HG03575 (cell line): ENCODE results near the gene NMT1.
"Not testable (repeated sequence)": the region's sequence is repeated elsewhere in the genome, so short reads cannot be mapped to it uniquely, and the experiment has no call there.

Experiments
- ATAC-seq: cut with Tn5 transposase; IDR thresholded peaks from one replicate; pipeline ENCODE4 v1.9.1; 2021; ENCODE audit not compliant: unreplicated experiment, insufficient number of reproducible peaks, low FRiP score; ENCODE audit errors: extremely low read depth

The NMT1 gene

DNA sequence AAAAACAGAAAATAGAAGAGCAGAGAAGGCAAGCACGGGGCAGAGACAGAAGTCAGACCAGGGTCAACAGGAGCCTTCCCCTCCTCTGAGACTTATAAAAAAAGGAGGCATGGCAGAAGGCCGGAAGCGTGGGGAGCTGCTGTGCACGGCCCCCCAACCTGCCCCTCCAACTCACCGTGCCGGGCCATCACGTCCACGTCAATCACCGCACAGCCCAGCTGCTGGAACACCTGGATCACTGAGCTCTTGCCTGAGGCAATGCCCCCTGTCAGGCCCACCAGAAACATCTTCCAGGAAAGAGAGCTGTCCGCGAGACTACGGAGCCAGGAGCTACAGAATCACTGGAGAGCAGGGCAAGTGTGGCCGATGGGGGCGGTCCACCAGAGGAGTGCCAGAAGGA lies 26.5 kb upstream of the NMT1 start:
- ATAC-seq, result no peak

DNA sequence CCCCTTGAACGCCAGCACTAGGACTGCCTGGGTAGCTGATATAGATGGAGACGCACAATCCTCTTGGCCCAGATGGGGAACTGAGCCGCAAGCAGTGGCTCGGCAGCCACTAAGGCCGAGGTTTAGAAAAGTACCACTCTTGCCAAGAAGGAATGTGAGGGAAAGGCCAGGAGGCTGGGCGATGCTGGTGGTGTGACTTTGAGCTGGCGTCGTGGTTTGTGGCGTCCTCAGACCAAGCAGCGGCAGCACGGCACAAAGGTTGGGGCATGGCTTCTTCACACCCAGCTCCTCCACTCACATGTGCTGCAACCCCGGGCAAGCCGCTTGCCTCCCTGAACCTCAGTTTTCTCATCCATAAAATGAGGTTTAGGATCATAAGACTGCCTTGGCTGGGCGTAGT lies 25.3 kb upstream of the NMT1 start:
- ATAC-seq, result no peak

DNA sequence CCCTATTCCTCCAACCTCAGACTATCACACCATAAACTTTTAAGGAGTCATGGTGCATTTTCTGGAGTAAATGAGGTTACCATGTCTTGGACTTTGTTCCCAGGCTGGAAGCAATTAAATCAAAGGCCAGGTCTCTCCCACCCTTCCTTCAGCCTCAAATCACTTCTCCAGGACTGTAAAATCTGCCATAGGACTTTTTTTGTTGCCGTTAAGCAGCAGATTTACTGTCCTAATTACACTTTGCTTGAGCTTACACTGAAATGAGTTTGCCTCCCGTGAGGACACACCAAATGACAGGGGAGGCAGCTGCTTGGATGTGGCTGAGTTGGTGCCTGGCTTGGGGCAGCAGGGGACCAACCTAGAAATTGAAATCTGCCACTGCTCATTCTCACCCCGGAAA lies 24.4 kb upstream of the NMT1 start:
- no peak for ATAC-seq

DNA sequence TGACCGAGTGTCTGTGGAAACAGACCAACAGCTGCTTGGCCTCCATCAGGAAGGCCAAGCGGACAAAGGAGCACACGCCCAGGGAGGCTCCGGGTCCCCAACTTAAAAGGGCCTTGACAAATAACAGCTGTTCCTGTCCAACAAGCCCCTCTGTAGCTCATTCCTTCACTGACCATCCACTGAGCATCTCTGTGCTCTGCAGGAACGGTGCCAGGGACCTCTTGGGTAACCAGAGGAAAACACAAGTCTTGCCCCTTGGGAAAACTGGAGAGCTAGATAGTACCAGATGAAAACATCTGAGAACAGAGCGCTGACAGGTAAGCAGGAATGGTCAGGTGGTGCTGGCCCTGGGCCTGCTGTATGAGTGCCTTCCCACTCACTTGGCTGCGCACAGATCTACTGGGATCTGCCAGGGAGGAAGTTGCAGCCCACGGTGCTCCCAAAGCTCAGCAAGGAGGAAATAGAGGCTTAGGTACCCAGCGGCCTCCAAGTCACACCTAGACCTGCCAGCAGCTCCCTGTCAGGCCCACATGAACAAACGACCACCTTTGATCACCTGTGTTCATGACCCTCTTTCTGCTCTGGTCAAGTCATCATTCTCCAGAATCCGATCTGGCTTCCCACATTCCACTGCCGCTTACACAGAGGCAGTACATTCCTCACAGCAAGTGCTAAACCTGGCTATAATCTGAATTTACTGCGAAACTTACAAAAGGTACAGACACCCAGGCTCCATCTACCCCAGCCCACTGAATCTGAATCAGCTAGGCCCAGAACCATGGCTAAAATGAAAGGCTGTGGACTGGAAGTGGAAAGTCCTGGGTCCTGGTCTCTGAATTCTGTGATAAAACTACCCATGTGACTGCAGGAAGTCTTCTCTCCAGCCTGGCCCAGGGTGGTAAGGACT lies 22.1 kb upstream of the NMT1 start:
- ATAC-seq, result no peak

DNA sequence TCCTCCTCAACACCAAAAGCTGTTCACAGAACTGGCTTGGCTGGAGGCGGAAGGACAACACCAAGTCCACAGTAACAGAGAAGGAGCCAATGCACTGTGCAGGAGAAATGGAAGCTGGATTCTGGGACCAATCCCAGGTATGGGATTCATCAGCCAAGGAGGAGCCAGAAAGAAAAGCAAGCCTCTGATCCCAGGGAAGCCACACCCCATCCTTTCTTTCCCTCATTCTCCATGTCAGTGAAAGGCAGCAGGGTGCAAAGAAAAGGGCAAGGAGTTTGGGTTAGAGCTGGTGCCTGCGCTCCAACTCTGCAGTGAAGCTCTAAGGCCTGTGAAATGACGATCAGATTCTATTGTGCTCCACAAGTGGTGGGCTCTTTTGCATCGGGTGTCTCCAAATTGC lies 20.7 kb upstream of the NMT1 start:
- no peak for ATAC-seq

DNA sequence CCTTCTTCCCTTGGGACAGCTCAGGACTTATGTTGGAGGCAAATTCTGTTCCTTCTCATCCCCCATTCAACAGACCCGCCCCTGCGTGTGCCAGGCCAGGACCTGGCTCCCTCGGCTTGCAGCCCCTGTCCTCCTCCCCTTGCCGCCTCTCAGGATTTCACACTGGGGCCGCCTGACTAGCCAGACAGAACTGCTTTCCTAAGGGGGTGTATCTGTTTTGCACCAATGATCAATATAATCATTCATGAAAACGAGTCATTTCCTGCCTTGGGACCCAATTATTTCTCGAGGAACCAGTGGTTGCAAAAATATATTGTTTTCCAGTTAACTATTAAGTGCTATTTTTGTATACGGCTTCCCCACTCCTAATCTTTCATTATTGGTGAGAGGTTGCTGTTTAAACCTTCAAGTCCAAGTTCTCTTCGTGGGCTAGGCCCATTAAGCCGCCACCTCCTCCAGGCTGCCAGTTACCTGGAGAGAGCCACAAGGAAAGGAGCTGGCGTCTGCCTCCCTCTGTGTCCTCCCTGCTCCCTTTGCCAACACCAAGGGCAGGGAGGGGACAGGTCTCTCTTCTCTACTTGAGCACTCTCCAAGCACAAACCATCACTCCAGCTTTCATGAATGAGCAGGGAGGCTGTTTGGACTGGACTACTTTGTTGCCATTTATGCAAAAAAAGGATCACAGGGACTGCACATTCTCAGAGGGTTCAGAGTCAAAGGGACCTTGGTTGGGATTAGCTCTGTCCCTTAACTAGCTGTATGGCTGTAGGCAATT lies 18.6 kb upstream of the NMT1 start:
- no peak for ATAC-seq

DNA sequence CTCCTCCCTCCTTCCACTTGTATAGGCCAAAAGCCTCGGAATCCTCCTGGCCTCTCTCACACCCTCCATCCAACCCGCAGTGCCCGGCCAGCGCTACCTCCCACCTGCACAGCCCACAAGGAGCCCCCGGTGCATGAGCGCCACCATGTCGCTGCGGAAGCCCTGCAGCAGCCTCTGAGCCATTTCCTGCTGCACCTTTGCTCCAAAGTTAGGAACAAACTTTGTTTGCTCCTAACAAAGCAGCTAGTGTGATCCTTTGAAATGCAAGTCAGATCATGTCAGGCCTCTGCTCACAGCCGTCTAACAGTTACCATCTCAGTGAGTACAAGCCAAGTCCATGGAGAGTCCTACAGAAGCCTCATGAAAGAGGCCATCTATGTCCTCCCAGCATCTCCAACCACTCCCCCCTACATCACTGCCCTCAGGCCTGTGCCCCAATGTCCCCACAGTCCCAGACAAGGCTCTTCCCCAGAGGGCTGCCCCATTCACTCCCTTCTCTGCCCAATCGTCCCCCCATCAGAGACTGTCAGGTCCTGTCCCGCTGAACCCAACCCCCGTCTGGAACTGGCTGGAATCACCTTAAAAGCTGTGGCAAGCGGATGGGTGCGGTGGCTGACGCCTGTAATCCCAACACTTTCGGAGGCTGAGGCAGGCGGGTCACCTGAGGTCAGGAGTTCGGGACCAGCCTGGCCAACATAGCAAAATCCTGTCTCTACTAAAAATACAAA lies 17.1 kb upstream of the NMT1 start:
- no peak for ATAC-seq

DNA sequence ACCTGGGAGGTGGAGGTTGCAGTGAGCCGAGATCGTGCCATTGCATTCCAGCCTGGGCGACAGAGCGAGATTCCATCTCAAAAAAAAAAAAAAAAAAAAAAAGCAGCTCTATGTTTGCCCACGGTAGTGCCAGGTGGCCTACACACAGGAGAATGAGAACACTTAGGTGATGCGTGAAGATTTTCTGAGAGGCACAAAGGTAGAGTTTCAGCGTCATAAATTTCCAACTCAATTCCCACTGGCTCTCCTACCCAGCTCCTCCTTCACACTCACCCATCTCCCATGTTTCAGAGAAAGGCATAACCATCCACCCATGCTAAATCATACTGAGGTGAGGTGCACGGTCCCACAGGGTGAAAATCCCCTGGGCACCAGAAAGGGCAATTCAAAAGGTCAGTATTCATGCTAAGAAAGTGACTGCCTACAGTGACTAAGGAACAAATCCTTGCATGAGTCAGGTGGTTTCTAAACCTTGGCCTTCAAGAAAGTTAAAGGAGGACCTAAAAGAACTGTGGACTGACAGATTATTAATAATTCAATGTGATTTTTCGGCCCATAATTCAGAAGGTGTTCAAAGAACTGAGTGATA lies 14.5 kb upstream of the NMT1 start:
- ATAC-seq, result no peak

DNA sequence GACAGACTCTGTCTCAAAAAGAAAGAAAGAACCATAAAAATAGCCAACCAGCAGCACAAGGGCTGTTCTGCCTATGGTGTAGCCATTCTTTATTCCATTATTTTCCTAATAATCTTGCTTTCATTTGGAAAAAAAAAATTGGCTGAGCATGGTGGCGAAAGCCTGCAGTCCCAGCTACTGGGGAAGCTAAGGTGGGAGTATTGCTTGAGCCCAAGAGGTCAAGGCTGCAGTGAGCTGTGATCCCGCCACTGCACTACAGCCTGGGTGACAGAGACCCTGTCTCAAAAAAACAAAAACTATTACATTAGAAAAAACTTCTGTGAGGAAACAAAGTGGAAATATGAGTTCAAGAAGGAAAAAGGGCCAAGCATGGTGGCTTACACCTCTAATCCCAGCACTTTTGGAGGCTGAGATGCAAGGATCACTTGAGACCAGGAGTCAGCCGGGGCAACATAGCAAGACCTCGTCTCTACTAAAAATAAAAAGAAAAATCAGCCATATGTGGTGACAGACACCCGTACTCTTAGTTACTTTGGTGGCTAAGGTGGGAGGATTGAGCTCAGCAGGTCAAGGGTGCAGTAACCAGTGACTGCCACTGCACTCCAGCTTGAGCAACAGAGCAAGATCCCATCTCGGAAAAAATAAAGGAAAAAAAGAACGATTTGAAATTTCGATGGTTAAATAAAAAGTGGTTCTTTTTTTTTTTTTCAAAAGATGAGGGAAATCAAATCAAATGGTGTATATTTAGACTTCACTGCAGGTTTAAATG lies 12.1 kb upstream of the NMT1 start:
- ATAC-seq, result no peak

DNA sequence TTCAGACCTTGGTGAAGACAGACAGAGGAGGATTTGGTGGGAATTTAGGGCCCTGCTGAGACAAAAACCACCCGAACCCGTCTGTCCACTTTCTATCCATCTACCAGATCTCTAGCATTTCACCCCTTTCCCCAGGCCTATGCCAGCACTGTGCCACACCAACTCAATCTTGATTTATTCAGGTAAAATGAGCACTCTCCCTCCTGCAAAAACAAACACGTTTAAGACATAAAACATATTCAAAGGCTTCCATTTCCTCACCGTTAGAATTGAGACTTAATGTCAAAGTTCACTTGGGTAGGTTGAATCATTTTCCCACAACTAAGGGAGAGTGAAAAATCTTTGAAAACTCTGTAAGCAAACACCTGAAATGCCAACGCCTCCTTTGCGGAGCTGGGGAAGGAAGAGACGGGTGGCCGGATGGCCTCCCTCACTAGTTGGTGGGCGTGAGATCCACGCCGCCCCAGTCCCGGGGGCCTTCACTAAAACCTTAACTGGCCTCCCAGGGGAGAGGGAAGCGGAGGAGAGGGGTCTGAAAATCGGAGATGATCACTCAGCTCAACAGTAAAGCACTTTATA lies 10.5 kb upstream of the NMT1 start:
- ATAC-seq, result no peak

DNA sequence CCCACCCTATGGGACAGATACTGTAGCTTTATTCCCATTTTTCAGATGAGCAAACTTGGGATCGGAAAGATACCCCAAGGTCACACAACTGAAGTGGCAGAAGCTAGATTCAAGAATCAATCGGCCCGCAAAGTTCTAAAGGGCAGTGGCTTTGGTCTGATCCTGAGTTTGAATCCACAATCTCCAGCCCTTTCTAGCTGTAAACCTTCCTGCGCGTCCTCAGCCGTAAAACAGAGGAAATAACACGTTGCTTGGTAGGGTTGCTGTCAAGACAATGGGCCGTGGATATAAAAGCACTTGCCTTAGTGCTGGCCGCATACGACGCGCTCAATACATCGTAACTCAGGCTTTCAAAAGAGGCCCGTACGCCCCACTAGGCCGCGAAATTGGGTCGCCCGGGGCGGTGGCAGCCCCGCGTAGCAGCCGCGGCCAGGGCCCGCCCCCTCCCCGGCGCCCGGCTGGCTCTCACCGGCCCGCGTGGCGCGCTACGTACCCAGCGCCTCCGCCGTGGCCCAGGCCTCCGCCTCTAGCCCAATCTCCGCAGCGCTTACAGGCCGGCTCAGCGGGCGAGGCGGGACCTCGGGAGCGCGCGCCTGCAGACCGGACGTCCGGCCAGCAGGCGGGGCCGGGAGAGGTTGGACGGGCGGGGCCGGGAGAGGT lies 9.9 kb upstream of the NMT1 start, which contains the start of gene DCAKD:
Gene DCAKD, minus strand, starts transcription at position 573 of the 660 bp plus-strand sequence. CDS start 16,747 bp downstream, outside the sequence.
- ATAC-seq, result peak; percentile 34

DNA sequence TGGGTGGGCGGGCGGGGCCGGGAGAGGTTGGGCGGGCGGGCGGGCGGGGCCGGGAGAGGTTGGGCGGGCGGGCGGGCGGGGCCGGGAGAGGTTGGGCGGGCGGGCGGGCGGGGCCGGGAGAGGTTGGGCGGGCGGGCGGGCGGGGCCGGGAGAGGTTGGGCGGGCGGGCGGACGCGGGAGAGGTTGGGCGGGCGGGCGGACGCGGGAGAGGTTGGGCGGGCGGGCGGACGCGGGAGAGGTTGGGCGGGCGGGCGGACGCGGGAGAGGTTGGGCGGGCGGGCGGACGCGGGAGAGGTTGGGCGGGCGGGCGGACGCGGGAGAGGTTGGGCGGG lies 9.4 kb upstream of the NMT1 start:
- not testable (repeated sequence) for ATAC-seq

DNA sequence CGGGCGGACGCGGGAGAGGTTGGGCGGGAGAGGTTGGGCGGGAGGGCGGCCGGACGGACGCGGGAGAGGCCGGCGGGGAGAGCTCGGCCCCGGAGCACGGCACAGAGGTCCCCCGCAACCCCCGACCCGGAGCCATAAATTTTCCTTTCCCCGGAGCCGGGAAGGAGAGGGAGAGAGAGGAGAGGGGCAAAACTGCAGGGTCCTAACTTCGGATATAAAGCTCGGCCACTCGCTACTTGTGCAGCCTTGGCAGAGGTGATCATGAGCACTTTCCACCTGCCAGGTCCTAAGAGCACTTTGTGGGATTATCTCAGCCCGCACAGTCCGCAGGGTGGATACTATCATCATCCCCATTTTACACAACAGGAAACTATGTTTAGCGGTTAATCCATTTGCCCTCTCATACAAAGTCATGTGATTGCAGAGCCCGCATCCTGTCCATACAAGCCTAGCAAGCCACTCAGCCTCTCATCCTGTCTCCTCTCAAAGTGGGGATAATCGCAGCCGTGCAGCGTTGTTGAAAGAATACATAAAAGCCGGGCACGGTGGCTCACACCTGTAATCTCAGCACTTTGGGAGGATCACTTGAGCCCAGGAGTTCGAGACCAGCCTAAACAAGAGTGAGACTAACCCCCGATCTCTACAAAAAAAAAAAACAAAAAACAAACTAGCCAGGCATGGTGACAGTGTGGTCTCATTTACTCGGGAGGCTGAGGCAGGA lies 8.9 kb upstream of the NMT1 start:
- no peak for ATAC-seq

DNA sequence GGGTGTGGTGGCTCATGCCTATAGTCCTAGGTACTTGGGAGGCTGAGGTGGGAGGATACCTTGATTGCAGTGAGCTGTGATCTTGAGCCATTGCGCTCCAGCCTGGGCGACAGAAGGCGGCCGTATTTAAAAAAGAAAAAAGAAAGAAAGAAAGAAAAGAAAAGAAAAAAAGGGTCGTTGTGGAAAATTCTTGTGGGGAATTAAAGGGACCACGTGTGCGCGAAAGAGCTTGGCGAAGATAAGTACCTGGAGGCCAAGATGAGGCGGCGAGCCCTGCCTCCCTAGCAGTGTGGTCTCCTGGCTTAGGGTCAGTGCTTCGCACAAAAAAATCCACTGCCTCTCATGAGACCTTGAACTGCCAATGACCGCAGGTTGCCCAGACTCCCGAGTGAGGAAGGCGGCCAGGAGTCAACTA lies 728 bp upstream of the NMT1 start:
- no peak for ATAC-seq

DNA sequence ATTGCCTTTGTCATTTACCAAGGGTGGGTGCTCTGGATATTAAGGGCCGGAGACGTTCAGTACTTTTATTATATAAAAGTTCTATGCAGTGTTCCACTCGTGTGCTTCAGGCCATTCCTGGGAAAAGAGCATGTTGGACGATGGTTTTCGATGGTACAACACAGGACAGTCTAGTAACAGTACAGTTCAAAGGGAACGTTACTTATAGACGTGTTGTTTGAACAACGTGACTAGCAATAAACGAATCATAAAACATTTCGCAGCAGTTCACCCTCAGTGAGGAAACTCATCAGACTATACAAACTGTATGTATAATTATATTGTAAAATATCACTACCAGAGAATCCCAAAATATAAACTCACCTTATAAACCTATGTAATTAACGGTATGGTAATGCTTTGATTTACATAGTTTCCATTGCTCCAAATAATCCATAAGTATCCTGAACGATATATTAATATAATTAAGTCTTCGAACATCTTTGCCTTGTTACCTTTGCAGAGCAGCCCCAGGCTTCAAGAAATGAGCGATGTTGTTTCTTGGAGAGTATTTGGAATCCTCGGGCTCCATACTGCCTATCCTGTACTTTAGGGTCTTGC lies 589 bp downstream of the NMT1 start:
- ATAC-seq, result no peak

DNA sequence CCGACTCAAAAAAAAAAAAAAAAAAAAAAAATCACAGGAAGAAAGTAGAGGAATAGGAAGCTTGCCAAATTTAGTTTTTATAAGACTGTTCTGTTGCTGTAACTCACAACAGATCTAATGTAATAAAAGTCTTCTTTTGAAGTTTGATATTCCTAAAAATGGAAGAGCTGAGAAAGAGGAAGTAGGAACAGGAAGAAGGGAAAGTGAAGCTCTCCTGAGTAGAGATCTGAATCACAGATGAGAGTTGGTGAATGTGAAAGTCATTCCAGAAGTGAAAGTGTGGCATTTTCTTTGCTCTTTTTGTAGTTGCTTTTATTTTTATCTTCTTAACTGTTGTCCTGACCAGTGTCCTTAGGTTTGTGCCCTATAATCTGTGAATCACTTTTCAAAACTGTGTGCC lies 2.1 kb downstream of the NMT1 start:
- no peak for ATAC-seq

DNA sequence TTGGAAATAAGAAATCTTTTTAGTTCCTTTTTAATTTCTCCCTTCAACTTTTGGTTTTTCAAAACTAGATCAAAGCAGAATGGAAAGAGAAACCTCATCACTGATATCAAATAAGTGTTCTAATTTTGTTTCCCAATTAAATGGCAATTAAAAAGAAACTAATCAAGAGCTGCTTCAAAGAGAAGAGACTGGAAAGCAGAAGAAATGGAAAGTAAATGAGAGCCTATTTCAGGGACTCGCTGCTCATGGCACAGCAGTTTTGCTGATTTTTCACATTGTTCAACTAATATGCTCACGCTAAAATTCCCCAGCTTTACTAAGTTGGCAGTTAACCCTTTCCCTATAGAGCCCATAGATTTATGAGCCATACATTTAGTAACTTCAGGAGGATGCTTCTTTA lies 6.5 kb downstream of the NMT1 start:
- no peak for ATAC-seq
